ENCODE results near the gene LONP2.
"Not testable (repeated sequence)": the region's sequence is repeated elsewhere in the genome, so short reads cannot be mapped to it uniquely, and the experiment has no call there.

Gene LONP2

DNA sequence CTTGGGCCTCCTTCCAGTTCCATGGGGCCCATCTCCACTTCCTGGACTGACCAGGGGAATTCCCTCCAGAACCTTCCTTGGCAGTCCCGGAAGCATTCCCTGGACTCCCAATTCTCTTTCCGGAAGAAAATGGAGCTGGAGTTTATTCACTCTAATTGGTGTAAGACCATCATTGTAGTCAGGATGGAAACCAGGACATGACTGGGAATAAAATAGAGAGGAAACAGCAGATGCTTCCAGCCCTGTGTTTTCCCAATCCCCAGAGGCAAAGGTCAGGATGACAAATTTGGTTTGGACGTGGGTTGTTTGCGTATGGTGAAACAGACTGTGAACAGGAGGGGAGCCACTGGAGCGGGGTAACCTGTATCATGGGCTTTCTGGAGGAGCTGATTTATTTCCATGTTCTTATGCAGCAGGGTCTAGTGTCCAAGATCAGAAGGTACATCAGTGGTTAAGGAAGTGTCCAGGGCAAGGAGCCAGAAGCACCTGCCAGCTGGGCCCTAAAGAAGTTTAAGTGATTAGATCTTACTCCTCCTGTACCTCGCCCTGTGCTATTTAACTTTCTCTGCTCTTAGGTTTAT lies 8.5 kb upstream of the LONP2 start:
- no peak for DNase-seq

DNA sequence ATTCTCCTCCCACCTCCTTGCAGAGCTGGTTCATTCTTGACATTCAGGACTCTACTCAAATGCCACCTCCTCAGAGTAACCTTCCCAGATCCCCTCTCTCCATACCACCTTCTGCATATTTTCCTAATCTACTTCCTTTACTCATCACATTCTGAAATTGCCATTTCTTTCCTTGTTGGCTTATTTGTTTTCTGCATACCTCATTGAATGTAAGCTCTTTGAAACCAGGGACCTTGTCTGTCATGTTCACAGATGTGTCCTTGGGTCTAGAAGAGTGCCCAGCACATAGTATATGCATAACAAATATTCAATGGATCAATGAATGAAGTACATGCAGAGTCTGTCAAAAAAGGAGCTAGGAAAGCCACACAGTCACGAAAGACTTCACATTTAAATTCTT lies 7.8 kb upstream of the LONP2 start:
- DNase-seq: no peak

DNA sequence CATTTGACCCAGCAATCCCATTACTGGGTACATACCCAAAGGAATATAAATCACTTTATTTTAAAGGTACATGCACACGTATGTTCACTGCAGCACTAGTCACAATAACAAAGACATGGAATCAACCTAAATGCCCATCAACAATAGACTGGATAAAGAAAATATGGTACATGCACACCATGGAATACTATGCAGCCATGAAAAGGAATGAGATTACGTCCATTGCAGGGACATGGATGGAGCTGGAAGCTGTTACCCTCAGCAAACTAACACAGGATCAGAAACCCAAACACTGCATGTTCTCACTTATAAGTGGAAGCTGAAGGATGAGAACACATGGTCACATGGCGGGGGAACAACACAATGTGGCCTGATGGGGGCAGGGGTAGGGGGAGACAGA lies 4.0 kb upstream of the LONP2 start:
- not testable (repeated sequence) for DNase-seq

DNA sequence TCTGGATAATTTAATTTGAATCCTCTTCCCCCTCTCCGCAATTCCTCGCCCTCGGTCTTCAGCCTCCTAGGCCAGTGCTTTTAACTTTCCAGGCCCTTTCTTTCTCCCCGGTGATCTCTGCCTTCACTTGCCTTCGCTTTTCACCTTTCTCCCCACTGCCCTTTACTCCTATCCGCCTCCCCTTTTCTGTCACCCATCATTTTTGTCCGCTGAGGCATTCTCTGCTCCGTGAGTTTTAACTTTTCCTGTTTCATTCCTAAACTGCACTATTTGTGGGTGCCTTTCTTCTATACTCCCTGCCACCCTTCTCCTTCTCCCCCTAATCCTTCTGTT lies 729 bp downstream of the LONP2 start:
- no peak for DNase-seq

DNA sequence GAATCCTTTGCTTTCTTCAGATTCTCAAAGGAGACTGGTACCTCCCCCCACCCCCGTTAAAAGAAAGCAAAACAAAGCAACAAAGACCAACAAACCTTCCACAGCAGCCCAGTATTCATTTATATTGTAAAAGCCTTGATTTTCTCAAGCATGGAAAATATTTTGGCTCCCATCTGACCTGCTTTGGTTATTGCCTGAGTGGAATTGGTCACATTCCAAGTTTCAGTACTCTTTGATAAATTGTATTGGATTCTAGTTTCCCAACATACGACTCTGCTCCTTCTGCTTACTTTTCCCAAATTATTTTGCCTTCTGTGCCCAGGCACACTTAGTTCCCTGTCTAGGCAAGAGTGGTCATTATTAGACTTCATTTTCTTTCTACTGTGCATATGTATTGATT lies 2.0 kb downstream of the LONP2 start:
- DNase-seq: no peak

DNA sequence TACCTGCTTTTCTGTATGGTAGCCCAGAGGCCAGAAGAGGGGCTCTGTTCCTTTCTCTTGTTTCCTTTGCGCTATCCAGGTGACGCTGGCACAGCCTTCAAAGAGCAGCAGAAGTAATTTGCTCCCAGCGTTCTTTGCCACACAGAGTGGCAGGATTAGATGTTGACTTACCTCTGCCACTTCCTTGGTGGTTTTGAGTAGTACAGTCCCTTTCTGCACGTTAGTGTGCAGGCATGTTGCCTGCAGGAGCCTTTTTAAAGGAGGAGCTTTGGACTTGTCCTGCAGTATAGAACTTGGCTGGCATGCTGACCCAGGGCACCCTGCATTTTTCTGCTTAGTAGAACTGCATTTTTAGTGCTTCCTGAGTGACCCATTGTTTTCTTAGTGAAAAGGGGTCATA lies 3.2 kb downstream of the LONP2 start, which contains the start of gene ABCC11:
Gene ABCC11 (minus strand): TSS at position 229 of the 400 bp plus-strand sequence. CDS start 15,618 bp downstream, outside the sequence.
- DNase-seq: no peak

DNA sequence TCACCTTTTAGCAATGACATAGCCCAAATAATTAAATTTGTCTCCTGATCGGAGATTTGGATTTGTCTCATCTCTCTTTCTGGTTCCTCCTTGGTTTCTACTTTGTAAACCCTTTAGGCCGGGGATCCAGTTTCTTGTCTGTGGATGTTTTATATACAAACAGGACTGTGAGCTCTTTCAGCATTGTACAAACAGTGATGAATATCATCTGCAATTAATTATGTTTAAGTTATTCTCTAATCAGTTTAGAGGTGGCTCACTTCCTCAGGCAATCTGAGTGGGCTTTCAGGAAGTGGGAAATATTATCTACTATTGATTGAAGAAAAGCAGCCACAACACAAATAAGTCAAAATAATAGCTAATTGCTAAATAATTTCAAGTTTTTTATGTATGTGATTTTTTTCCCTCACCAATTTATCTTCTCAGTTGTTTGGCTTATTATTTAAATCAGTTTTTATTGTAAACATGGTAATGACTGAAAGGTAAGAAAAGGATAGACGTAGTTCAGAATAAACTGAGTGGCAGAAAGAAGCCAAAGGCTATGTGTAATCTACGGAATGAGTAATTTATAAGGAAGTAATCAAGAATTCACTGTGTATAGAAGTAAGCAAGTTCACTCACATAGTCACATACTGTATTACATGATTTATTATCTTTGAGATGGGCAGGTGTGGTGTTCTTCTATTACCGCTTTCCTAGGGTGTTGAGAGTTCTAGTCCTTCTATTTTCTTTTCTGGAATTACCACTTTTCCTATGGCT lies 6.6 kb downstream of the LONP2 start:
- DNase-seq: no peak

DNA sequence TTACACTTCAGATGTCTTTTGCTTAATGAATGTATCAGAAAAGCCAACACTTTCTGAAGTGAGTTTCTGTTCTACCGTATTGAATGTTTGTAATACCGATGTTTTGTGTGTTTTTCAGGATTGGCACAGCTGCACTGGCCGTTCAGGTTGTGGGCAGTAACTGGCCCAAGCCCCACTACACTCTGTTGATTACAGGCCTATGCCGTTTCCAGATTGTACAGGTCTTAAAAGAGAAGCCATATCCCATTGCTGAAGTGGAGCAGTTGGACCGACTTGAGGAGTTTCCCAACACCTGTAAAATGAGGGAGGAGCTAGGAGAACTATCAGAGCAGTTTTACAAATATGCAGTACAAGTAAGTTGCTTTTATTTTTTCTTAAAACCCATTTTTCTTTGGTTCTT lies 7.9 kb downstream of the LONP2 start:
- no peak for DNase-seq

DNA sequence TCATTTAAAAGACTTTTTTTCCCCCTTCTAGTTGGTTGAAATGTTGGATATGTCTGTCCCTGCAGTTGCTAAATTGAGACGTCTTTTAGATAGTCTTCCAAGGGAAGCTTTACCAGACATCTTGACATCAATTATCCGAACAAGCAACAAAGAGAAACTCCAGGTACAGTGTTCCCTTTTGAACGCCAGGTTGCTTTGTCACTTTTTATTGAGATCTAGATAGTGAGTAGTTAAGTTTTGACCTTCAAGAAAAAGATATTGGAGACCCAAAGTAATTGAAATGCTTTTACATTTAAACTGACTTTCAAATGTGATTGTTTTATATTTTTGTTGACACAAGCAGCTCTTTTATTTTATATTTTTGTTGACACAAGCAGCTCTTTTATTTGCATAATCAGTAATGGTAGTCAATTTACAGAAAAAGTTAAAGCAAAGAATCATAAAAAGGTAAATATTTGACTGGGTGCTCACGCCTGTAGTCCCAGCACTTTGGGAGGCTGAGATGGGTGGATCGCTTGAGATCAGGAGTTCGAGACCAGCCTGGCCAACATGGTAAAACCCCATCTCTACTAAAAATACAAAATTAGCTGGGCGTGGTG lies 12.6 kb downstream of the LONP2 start:
- DNase-seq: no peak

DNA sequence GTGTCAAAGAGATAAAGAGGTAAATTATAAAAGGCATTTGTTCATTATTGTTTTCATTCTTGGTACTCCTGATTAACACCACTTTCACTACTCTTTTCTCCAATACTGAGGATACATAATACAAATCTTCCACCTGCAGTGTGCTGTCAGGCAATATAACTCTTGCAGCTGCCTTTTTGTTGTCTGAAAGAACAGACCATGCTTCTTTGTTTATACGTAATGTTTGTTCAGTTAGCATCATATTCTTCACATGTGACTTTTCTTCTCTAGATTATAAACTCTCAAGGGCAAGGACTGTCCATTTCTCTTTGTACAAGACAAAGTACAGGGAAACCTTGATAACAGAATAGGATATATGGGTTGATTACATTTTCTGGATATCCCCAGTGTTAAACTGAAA lies 17.5 kb downstream of the LONP2 start:
- DNase-seq: no peak

DNA sequence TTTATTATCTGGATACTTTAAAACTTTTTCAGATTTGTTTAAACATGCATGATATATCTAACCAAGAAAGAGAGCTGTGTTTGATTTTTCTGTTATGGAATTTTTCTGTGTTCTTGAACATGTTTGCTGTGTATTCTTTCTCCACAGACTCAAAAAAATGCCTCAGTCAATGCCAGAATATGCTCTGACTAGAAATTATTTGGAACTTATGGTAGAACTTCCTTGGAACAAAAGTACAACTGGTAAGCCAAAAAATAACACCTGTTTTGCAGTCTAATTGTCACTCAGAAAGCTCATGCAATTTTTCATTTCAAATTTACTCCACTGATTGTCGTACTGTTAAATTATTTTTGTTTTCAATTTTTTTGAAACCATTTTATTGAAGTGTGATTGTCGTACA lies 18.5 kb downstream of the LONP2 start:
- DNase-seq: no peak

DNA sequence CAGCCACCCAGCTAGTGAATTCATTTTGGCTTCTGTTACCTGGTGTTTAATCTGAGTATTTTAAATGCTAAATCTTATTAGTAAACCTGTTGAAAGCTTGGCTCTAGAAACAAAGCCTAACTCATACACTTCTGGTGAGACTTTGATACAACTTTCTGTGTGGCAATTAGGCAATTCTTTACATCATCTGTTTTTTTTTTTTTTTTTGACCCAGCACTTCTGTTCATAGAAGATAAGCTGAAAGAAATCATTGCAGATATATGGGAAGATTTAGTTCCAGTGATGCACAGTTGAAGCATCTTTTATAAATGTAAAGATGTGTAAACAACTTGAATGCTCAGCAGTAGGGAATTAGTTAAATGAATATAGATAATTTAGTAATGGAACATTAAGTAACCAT lies 24.9 kb downstream of the LONP2 start:
- DNase-seq: no peak

DNA sequence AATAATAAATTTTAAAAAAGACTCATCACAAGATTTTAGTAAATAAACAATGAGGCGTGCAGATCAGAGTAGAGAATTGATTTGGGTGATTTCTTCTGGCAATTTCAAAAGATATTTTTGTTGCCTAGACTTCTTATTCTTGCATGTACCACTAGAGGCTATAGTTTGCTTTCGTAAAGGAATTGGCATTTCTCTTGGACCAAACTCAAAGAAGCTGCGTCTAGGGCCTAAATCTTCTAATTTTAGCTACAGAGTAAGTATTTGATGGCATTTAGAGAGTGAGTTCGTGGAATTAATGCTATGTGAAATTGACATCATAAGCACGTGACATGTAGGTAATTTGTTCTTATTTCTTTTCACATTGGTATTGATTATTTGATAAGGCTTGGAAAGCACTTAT lies 27.6 kb downstream of the LONP2 start:
- DNase-seq: no peak

DNA sequence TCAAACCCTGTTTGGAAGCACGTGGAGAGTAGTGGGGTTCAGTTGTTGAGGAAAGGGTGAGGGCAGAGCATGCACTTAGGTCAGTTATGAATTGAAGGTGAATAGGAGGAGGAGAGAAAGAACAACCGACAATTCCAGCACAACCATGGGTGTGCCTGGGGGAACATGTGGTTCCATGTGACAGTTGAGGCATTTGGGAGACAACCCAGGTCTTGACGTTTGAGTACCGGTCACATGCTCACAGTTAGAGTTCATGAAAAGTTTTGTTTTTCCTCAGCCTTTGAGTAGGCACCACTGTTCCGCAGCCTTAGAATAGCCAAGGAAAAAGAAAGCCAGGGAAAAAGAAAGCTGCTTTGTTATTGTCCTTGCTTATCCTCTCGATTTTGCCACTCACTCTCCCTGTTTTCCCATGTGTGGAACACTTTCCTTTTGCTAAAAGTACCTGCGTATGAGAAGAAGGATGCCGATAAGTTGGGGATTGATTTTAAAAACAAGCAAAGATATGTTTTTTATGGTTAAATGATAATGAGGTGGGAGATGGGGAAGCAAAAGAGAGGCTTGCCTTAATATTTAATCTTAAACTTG lies 28.8 kb downstream of the LONP2 start:
- no peak for DNase-seq

DNA sequence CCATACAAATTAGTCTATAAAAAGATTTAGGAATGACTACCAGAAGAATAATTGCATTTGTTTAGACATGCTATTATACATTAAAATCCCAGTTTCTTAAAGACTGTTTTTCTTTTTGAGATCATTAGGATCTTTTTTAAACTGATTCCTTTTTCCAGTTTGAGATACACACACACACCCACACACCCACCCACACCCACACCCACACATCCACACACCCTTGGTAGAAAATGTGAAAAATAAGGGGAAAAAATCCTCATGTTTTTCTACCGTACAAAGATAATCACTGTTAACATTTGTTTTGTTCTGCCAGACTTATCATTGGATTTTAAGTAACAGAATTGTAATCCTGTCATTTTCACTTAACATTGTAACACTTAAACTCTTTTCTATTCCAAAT lies 30.4 kb downstream of the LONP2 start:
- no peak for DNase-seq

DNA sequence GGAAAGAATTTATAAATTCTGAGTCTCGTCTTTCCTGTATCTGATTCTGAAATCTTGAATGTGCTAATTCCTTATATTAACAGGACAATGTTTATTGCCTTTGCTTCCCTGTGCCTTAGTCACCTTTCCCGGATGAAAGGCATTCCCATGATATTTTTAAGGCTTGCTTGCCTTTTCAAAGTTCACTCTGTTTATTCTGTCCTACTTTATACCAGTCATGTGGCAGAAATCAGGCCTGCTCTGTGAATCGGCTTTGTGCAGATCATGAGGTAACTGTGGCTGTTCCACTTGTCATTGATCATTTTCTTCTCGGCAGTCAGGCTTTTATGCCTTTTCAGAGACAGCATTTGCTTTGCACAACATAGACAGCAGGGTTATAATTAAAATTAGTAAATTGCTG lies 32.0 kb downstream of the LONP2 start:
- DNase-seq: no peak

DNA sequence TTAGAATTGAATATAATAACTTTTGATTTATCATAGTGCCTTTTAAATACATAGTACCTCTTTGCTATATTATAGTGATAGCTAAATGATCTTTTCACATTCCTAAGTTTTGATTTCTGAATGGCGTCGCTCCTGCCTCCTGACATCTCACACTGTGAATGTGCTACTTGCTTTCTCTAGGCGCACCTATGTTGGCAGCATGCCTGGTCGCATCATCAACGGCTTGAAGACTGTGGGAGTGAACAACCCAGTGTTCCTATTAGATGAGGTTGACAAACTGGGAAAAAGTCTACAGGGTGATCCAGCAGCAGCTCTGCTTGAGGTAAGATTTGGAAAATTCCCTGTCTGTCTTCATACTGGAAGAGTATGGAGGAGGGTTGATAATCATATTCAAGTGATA lies 33.1 kb downstream of the LONP2 start:
- no peak for DNase-seq

DNA sequence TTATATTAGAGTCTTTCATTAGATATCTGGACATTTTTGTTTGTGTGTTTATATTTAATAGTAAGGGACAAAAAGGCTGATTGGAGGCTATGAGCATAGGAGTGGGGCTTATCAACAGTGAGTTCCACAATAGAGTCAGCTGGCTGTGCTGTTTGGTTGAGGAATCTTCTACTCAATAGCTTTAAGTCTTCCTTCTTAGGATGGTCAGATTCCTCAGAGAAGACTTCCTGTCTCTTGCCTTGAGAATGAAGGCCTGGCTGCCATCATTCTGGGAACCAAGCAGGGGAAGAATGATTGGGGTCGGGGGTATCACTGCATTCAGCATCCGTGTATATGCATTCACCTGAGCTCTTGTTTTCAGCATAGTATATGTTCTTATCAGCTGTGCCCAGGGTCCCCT lies 35.1 kb downstream of the LONP2 start:
- DNase-seq: no peak

DNA sequence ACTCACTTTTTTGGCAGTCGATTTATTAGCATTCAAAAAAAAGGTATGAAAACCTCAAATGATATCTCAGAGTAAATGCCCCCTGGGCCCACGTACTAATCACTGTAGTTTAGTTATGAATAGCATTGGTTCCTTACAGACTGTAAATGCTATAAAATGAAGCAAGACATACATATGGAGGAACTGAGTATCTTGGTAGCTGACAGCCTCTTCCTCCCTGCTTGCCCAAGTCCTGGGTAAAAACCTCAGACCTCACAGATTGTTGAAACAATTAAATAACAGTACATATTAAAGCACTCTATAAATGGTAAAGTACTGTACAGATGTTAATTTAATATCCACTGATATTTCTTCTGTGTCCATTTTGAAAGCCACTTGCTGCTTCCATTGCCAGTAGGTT lies 36.4 kb downstream of the LONP2 start:
- no peak for DNase-seq

DNA sequence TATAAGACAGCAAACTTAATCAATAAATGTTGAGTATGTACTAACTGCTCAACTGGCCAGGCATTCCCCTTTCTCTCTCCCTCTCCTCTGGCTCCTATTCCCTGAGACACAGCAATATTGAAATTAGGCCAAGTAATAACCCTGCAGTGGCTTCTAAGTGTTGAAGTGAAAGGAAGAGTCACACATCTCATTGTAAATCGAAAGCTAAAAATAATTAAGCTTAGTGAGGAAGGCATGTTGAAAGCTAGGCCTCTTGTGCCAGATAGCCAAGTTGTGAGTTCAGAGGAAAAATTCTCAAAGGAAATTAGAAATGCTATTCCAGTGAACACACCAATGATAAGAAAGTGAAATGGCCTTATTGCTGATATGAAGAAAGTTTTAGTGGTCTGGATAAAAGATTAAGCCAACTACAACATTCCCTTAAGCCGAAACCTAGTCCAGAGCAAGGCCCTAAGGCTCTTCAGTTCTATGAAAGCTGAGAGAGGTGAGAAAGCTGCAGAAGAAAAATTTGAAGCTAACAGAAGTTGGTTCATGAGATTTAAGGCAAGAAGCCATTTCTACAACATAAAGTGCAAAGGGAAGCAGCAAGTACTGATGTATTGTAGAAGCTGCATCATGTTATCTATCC lies 38.6 kb downstream of the LONP2 start:
- DNase-seq: no peak

DNA sequence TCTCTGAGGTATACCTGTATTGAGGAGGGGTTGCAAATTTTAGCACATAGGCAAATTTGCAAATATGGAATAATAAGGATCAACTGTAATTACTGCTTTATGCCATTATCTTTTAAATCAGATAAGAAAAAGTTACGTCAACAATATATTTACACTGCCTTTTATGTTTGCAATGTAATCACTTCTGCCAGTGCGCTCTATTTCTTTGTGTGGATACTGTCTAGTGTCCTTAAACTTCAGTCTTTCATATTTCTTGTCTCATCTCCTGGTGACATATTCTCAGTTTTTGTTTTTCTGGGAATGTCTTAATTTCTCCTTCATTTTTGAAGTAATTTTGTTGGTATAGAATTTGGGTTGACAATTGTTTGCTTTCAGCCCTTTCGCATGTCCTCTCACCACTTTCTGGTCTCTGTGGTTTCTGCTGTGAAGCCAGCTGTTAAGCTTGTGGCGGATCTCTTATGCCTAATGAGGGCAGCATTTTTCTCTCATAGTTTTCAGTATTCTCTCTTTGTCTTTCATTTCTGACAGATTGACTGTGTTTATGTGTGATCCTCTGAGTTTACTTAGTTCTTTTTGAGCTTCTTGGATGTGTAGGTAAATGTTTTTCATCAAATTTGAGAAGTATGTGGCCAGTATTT lies 40.8 kb downstream of the LONP2 start:
- no peak for DNase-seq

DNA sequence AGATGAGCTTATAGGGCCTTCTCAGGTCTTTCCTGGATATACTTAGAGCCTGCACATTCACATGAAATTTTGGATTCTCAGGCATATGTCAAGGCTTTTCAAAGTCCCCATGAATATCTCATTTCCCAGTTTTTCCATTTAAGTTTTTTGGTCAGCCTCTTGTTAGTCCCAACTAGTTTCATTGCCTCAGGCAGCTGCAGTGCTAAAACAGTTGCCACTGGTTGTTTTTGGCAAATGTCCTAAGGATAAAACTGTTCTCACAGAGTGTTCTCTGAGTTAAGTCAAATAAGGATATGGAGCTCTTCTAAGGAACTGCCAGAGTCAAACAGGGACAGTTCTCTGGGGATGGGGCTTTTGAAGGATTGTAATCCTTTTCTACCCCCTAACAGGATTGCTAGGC lies 43.1 kb downstream of the LONP2 start:
- DNase-seq: no peak

DNA sequence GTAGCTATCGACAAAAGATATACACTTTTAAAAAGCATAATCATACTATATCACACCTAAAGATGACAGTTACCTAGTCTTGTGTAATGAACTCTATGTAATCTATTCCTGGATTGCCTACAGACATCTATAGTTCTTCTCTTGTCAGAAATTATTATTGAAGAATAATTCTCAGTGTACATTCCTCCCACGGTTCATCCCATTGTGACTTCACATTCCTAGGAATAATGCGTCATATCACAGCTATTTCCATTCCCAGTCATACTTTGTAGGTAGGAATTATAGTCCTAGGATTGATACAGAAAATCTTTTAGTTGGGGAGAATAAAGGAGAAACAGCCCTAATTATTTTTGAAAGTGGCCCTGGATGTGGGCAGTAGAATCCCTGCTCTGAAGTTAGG lies 47.2 kb downstream of the LONP2 start:
- DNase-seq: no peak

Data from DMS 273 treated with DMSO at 0.1 percent for 48 hours (cell line).